ENCODE measurements around the gene SEC11C.

DNA sequence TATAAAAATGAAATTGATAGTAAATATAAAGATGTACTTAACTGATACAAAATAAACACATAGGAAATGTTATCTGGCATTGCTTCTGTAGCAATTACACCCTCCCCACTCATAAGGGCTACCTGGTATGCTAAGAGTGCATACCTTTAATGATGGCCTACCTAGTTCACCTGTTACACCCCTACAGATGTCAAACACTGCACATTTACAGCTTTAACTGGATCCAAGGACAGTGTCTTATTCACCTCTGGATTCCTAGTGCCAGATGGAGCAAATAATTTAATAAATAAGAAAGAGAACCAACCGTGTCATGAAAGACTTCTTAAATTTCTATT lies 15.3 kb upstream of the SEC11C start:
- TF ChIP-seq, protein P1, sequence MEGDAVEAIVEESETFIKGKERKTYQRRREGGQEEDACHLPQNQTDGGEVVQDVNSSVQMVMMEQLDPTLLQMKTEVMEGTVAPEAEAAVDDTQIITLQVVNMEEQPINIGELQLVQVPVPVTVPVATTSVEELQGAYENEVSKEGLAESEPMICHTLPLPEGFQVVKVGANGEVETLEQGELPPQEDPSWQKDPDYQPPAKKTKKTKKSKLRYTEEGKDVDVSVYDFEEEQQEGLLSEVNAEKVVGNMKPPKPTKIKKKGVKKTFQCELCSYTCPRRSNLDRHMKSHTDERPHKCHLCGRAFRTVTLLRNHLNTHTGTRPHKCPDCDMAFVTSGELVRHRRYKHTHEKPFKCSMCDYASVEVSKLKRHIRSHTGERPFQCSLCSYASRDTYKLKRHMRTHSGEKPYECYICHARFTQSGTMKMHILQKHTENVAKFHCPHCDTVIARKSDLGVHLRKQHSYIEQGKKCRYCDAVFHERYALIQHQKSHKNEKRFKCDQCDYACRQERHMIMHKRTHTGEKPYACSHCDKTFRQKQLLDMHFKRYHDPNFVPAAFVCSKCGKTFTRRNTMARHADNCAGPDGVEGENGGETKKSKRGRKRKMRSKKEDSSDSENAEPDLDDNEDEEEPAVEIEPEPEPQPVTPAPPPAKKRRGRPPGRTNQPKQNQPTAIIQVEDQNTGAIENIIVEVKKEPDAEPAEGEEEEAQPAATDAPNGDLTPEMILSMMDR (IDR thresholded peaks at IDR 0.05; ENCODE audit: low read length), result no peak
- TF ChIP-seq EZH2 (IDR thresholded peaks at IDR 0.05; ENCODE audit: borderline replicate concordance, low read length), result no peak
